Measurements from ENCODE around the gene SPRED2. TPM values are rescaled to one million over a fixed set of nuclear protein-coding genes. Genes with fewer than 3 reads are reported as not detected.
A peak's percentile ranks its signal among the peaks of the same experiment; 100 is the strongest.

SPRED2 gene
- total and polyA plus RNA-seq, 2 of the 8 experiments (the other 6 are each of a cell fraction or from before 2014, with no cell fraction given) = 15.3 to 22.5 TPM

DNA sequence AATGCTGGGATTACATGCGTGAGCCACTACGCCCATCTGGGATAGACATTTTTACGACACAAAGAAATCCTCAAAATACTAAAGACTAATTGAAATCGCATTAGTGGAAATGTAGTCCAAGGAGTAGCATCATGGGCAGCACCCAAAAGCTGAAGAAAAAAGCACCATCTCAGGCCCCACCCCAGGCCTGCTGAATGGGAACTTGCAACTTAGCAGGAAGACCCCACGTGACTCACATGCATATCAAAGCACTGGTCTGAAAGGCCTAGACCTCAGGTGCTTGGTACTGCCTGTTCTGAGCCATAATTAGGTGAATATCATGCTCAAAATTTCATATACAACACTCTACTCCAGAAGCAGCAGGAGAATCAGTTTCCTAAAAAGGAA, 28.9 kb downstream of the SPRED2 start:
- Histone ChIP-seq H2AK5ac (ENCODE audit: low read depth, low read length) (no peak overlapping the region), H3K79me2 (ENCODE audit: control insufficient read depth in 1 of 2, insufficient read depth in 2 of 2, low read length in 2 of 2) (peaks cover 0 to 39% of the 10 kb centered on the region in 2 experiments; a peak in 2 of 4 replicates), H3K4me2 (ENCODE audit: insufficient read depth in 1 of 2, low read depth in 2 of 2, low read length in 2 of 2) (no peak overlapping the region), H3K9me3 (ENCODE audit: insufficient read depth in 2 of 2, low read depth in 1 of 2, low read length in 1 of 2) (no peaks in the 10 kb centered on the region), H2AFZ (ENCODE audit: low read length) (no peak overlapping the region), H3K27ac (ENCODE audit: low read depth, low read length) (no peak overlapping the region), H3K56ac (replicated peaks; ENCODE audit: insufficient read length, low read depth, low read length) (no peak overlapping the region), H2BK15ac (ENCODE audit: low read length) (no peak overlapping the region), H2BK5ac (ENCODE audit: low read depth, low read length) (no peak overlapping the region), H3K4me3 (ENCODE audit: extremely low read depth in 1 of 4, insufficient read depth in 2 of 4, low read depth in 3 of 4, low read length in 4 of 4) (no peak overlapping the region), H3K36me3 (ENCODE audit: control insufficient read depth in 2 of 4, insufficient read depth in 4 of 4, low read length in 3 of 4) (no peaks in the 10 kb centered on the region), H3K4ac (replicated peaks; ENCODE audit: insufficient read length, low read depth, low read length) (no peak overlapping the region), H3K27me3 (replicated peaks in 1 of 4; ENCODE audit: control insufficient read depth in 3 of 4, extremely low read depth in 1 of 4, insufficient read depth in 3 of 4, low read length in 3 of 4) (no peaks in the 10 kb centered on the region), H3K4me1 (replicated peaks in 1 of 4; ENCODE audit: control insufficient read depth in 3 of 4, insufficient read depth in 4 of 4, low read length in 3 of 4) (peaks cover 1 to 24% (median 10%) of the 10 kb centered on the region in 4 experiments; a peak in 5 of 7 replicates), H2BK12ac (ENCODE audit: low read depth, low read length) (no peak overlapping the region), H3K23ac (ENCODE audit: insufficient read length) (no peak overlapping the region), H3K14ac (ENCODE audit: insufficient read length) (no peak overlapping the region), H3K79me1 (ENCODE audit: low read depth, low read length) (peaks cover 6% of the 10 kb centered on the region; the same call in 1 of the 2 replicates), H3K9ac (replicated peaks in 1 of 4; ENCODE audit: extremely low read depth in 1 of 4, low read depth in 3 of 4, low read length in 3 of 4) (no peak overlapping the region), H4K8ac (ENCODE audit: extremely low read depth, insufficient read depth, low read length) (no peak overlapping the region), H4K91ac (replicated peaks; ENCODE audit: insufficient read length, low read length) (no peak overlapping the region), H2BK20ac (ENCODE audit: low read length) (no peak overlapping the region), H4K20me1 (replicated peaks in 1 of 2; ENCODE audit: control insufficient read depth in 1 of 2, insufficient read depth in 2 of 2, low read length in 2 of 2) (peaks cover 0 to 7% of the 10 kb centered on the region in 2 experiments), H3K23me2 (ENCODE audit: low read depth, low read length) (no peaks in the 10 kb centered on the region), H3K18ac (ENCODE audit: extremely low read depth, low read length) (no peak overlapping the region), H4K5ac (ENCODE audit: insufficient read length, low read depth, low read length) (no peak overlapping the region), H2BK120ac (replicated peaks; ENCODE audit: low read depth, low read length) (no peak overlapping the region)
- 75% methylated on average over 5 of the region's 5 CpGs; no CpG with 5 or more reads in 1 of the 2 experiments for WGBS, 2 experiments (ENCODE audit: extremely low coverage in 1 of 2, insufficient coverage in 1 of 2, insufficient read length in 1 of 2, insufficient replicate concordance in 2 of 2, low coverage in 1 of 2, low lambda C conversion rate in 2 of 2, missing lambda C conversion rate in 1 of 2)
- DNase-seq (ENCODE audit: low read depth in 1 of 2, low spot score in 2 of 2) = no peak
- no peak for FAIRE-seq
- TF ChIP-seq, protein P1, sequence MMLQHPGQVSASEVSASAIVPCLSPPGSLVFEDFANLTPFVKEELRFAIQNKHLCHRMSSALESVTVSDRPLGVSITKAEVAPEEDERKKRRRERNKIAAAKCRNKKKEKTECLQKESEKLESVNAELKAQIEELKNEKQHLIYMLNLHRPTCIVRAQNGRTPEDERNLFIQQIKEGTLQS (IDR thresholded peaks at IDR 0.05; ENCODE audit: insufficient read depth, low read depth, low read length) = 0 out of 2 replicates have a peak, but pooled peaks have one; percentile 9
- TF ChIP-seq GABPA (IDR thresholded peaks at IDR 0.05; ENCODE audit: borderline replicate concordance, insufficient read depth, low read length) = no peak
- no peak for TF ChIP-seq CHD1 (IDR thresholded peaks at IDR 0.05; ENCODE audit: low read depth, low read length)
- TF ChIP-seq MAX (IDR thresholded peaks at IDR 0.05) = no peak
- peak; percentile 71 for TF ChIP-seq USF2 (IDR thresholded peaks at IDR 0.05; ENCODE audit: low read length)
- no peak for TF ChIP-seq CEBPB (IDR thresholded peaks at IDR 0.05; ENCODE audit: low read depth, low read length)
- ChIA-PET POLR2A (ENCODE audit: partially characterized antibody) (no interaction called here), CTCF (ENCODE audit: partially characterized antibody) (interaction anchor here (0.7 to 1.6 kb wide), 2 partner anchors 25 to 52 kb away, joined by 3 read pairs; no protein-coding TSS in a partner anchor)

All from H1 (cell line).